ENCODE measurements around the gene IQCH.
A peak's percentile ranks its signal among the peaks of the same experiment; 100 is the strongest.
"Not testable (repeated sequence)": the region's sequence is repeated elsewhere in the genome, so short reads cannot be mapped to it uniquely, and the experiment has no call there.

The IQCH gene

GRCh38 chr15:67254238-67255175, at the start of gene IQCH, which contains the start of gene AAGAB:
Gene IQCH, plus strand, starts transcription at chr15:67254786. Its CDS starts 111 bp downstream, at chr15:67254897.
Gene AAGAB, minus strand, starts transcription at chr15:67254661. Its CDS starts 30 bp downstream, at chr15:67254631.
- peak; percentile 87 for DNase-seq

GRCh38 chr15:67207555-67208207, 46.9 kb upstream of the IQCH start:
- DNase-seq, result no peak

DNA sequence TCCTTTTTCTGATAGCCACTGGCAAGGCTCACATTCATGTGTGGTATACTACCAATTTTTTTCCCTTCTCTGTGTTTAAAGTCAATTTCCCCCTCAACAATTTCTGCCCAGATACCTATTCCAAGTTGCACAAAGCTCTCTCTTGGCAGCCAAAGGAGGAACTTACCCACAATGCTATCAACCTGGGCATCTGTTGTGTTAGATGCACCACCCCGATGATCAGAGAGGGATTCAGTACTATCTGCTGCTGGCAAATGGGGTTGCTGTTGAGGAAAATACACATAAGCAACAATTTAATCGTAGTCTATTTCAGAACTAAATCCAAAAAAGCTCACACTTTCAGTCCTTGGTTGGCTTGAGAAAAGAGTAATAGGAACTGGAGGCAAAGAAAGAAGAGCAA, 46.2 kb upstream of the IQCH start:
- no peak for DNase-seq

- DNase-seq, result no peak
These were observed 43.9 kb upstream of the IQCH start for GRCh38 chr15:67210555-67211168.

DNA sequence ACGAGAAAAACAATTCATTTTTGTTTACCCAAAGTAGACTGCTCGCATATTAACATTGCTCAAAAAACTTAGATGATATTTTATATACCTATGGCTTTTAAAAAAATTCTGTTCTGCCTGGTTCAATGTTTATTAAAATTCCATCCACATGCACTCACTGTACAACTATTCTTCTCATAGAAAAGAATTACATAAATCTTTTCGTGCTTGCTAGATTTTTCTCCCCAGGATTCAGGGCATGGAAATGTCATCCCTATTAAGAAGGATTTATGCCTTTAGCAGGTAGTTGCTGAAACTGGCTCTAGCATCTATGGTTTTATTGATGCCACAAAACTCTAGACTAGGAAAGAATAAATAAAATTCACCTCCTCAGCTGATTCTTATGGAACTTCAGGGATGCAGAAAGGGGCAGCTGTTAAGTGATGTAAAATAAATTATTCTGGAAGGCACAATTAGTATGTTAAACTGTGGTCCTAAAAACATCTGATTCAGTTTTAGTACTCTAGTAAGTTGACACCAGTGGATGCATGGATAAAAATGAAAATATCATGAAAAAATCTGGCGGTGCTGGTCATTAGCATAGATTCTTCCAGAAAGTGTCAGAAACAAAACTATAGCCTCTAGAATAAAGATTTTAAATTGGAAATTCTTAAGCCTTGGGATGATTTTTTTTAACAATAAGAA, 41.8 kb upstream of the IQCH start:
- no peak for DNase-seq

DNA sequence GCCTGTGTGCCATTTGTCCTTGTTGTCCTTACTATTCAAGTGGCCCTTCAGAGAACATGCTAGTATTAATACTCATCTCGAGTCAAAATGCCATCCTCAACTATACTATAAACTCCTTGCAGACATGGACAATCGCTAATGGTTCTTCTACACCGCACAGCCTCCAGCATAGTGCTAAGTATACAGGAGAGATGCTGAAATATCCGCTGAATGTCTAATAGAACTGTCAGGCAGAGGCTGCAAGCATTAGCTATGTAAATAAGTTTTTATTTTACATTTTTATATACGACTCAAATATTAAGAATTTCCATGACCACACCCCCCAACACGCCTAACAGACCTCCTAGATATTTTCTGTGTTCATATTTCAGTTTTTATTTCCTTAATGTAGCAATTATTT, 39.5 kb upstream of the IQCH start:
- no peak for DNase-seq

- DNase-seq, result no peak
These were observed 37.7 kb upstream of the IQCH start for GRCh38 chr15:67216859-67217258.

DNA sequence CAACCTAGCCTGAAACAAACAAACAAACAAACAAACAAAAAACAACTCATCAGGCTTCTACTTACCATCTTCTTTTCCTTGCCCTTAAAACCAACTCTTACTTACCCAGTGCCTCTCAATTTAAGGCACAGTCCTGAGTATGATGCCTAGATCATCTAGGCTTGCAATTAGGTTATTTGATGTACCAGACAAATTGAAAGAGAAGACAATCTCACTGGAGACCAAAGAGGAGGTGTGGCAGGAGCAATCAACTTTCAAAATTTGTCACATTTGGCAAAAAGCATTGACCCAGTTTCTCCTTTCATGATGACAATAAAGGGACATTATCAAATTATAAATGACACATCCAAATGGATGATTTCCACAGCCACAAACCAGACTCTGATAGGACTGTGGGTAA, 36.2 kb upstream of the IQCH start:
- no peak for DNase-seq

- no peak for DNase-seq
These were observed 35.3 kb upstream of the IQCH start for GRCh38 chr15:67219288-67219687.

- no peak for DNase-seq
These were observed 29.7 kb upstream of the IQCH start for GRCh38 chr15:67224889-67225288.

DNA sequence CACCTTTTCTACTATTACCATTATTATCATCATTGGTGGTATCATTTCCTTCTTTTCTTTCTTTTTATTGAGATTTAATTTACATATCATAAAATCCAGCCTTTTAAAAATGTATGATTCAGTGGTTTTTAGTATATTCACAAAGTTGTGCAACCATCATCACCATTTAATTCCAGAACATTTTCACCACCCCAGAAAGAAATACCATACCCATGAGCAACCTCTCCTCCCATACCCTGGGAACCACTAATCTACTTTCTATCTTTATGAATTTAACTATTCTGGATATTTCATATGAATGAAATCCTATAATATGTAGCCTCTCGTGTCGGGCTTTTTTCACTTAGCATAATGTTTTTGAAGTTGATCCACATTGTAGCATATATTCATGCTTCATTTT, 29.2 kb upstream of the IQCH start:
- DNase-seq, result no peak

GRCh38 chr15:67227431-67227830, 27.2 kb upstream of the IQCH start:
- DNase-seq, result no peak

DNA sequence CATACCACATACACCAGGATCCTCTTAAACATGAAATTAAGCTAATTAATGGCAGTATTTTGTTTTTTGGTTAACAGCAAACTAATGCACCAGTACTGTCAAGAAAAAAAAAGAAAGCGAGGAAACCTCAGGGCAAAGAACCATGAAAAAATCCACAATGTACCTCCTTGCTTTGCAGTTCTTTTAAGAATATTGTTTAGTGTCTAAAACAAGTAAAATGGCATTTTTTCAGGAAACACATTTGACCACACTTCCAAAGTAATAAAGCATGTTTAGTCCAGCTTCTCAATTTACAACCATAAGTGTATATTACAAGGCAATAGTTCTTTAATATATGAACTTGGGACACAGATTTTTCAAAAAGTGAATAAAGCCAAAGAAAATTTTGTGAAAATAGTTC, 26.7 kb upstream of the IQCH start:
- DNase-seq, result no peak

DNA sequence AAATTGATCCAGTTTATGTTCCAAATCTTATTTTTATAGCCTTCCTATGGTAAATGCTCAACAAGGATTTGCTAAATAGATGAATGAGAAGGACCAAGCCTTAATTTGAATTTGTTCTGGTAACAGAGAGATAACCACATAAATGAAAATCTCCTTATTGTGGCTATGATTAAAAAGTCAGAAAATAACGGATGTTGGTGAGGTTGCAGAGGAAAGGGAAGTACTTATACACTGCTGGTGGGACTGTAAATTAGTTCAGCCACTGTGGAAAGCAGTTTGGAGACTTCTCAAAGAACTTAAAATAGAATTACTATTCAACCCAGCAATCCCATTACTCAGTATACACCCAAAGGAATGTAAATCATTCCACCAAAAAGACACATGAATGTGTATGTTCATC, 26.3 kb upstream of the IQCH start:
- no peak for DNase-seq

GRCh38 chr15:67230504-67230903, 24.1 kb upstream of the IQCH start:
- DNase-seq, result no peak

- no peak for DNase-seq
These were observed 22.0 kb upstream of the IQCH start for GRCh38 chr15:67232591-67232990.

- no peak for DNase-seq
These were observed 14.1 kb upstream of the IQCH start for GRCh38 chr15:67240235-67241131.

DNA sequence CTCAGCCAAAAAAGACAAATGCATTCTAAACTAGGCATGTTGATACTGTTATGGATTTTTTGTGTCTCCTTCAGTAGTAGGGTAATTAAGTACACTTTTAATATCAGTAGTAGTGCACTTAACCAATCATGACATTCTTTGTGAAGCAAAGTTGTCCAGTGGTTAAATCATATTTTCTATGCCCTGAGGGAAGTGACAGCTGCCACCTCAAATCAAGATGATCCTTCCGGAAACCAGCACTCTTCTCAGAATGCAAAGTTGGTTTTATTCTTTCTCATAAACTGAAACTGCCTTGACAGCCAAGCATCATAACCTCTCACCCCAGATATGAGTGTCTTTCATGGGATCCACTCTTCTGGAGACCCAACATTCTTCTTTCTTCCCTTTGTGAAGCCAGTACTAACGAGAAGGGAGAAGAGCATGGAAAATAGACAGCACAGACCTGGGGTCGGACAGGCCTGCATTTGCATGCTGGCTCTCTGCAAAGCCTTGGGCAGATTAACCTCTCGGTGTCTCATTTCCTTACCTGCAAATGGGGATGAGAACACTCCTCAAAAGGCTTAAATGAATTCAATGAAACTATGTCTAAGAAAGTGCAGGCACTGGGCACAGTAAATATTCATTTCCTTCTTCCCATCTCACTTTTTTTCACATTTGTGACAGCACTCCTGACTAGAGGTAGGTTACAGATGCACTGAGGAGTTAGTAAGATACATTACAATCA, 13.3 kb upstream of the IQCH start:
- DNase-seq, result no peak

DNA sequence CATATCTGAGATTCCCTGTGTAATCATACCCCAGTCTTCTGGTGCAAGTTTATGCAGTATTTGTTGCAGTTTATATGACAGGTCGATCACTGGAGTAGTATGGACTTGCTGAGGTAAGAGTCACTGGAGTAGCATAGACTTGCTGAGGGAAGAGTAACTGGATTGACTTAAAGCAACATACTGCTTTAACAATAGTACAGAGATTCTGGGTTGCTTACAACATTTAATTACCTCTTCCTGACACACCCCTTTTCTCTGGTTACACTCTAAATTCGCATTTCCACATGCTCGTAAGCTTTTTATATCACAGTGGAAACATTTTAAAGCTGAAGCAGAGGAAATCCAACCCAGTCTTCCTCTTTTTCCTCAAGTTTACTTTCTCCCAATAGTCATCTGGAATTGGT, 11.9 kb upstream of the IQCH start:
- DNase-seq, result no peak

GRCh38 chr15:67244971-67245478, 9.6 kb upstream of the IQCH start:
- DNase-seq, result no peak

DNA sequence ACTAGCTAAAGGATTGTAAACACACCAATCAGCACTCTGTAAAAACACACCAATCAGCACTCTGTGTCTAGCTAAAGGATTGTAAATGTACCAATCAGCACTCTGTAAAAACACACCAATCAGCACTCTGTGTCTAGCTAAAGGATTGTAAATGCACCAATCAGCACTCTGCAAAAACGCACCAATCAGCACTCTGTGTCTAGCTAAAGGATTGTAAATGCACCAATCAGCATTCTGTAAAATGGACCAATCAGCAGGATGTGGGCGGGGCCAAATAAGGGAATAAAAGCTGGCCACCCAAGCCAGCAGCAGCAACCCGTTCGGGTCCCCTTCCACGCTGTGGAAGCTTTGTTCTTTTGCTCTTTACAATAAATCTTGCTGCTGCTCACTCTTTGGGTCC, 8.0 kb upstream of the IQCH start:
- not testable (repeated sequence) for DNase-seq

All from NCI-H510A (cell line).